Measurements from ENCODE around the gene HHLA2.

Gene HHLA2

GRCh38 chr3:108297647-108298046 is 1.3 kb downstream of the HHLA2 start:
- intact Hi-C loops (cut with DNase I): no loop called here
- DNase-seq: no peak

GRCh38 chr3:108298056-108298455 is 1.7 kb downstream of the HHLA2 start:
- intact Hi-C loops (cut with DNase I): no loop called here
- DNase-seq: no peak

GRCh38 chr3:108300103-108300849 is 3.9 kb downstream of the HHLA2 start:
- intact Hi-C loops (cut with DNase I): no loop called here

GRCh38 chr3:108301695-108302404 is 5.5 kb downstream of the HHLA2 start:
- intact Hi-C loops (cut with DNase I): no loop called here
- DNase-seq: no peak

More at GRCh38 chr3:108300103-108300849, 3.9 kb downstream of the HHLA2 start:
- no peak for DNase-seq

GRCh38 chr3:108302570-108302969 is 6.2 kb downstream of the HHLA2 start:
- intact Hi-C loops (cut with DNase I): no loop called here
- no peak for DNase-seq

- intact Hi-C loops (cut with DNase I): no loop called here
- DNase-seq: no peak
Observed at GRCh38 chr3:108305484-108306172, 9.3 kb downstream of the HHLA2 start.

- no peak for DNase-seq
- intact Hi-C loops (cut with DNase I): no loop called here
Observed at GRCh38 chr3:108311797-108312196, 15.4 kb downstream of the HHLA2 start.

- intact Hi-C loops (cut with DNase I): no loop called here
- no peak for DNase-seq
Observed at GRCh38 chr3:108312656-108313055, 16.3 kb downstream of the HHLA2 start.

- intact Hi-C loops (cut with DNase I): no loop called here
- no peak for DNase-seq
Observed at GRCh38 chr3:108315767-108316301, 19.5 kb downstream of the HHLA2 start.

- no peak for DNase-seq
- intact Hi-C loops (cut with DNase I): no loop called here
Observed at GRCh38 chr3:108319428-108320082, 23.2 kb downstream of the HHLA2 start.

GRCh38 chr3:108320746-108321350 is 24.5 kb downstream of the HHLA2 start:
- DNase-seq: no peak
- intact Hi-C loops (cut with DNase I): no loop called here

- DNase-seq: peak in 1 of 42 donors; percentile 6
- intact Hi-C loops (cut with DNase I): no loop called here
Observed at GRCh38 chr3:108322352-108322751, 26.0 kb downstream of the HHLA2 start.

GRCh38 chr3:108324177-108324576 is 27.8 kb downstream of the HHLA2 start:
- intact Hi-C loops (cut with DNase I): no loop called here
- DNase-seq: no peak

GRCh38 chr3:108327168-108327567 is 30.8 kb downstream of the HHLA2 start:
- intact Hi-C loops (cut with DNase I): no loop called here
- DNase-seq: no peak

GRCh38 chr3:108328821-108329486 is 32.6 kb downstream of the HHLA2 start:
- DNase-seq: no peak
- intact Hi-C loops (cut with DNase I): no loop called here

- intact Hi-C loops (cut with DNase I): no loop called here
- DNase-seq: no peak
Observed at GRCh38 chr3:108329508-108329907, 33.2 kb downstream of the HHLA2 start.

GRCh38 chr3:108329947-108330346 is 33.6 kb downstream of the HHLA2 start:
- no peak for DNase-seq
- intact Hi-C loops (cut with DNase I): no loop called here

- intact Hi-C loops (cut with DNase I): no loop called here
Observed at GRCh38 chr3:108331792-108332191, 35.4 kb downstream of the HHLA2 start.

More at GRCh38 chr3:108331792-108332191, 35.4 kb downstream of the HHLA2 start:
- DNase-seq: no peak

Measured in head of caudate nucleus (tissue), 42 donors.